ENCODE data around the gene CEP44. TPM values are rescaled to one million over a fixed set of nuclear protein-coding genes. Genes with fewer than 3 reads are reported as not detected.
"Not testable (repeated sequence)": the region's sequence is repeated elsewhere in the genome, so short reads cannot be mapped to it uniquely, and the experiment has no call there.

CEP44 gene
- total and polyA plus RNA-seq, 4 donors, result 5.1 to 49.5 (median 11.7) TPM

- DNase-seq (no peak), ATAC-seq (ENCODE audit: insufficient read depth, low FRiP score) (no peak)
- Histone ChIP-seq H3K4me3 (no peak overlapping the region), H3K9me3 (ENCODE audit: control insufficient read depth in 4 of 4, insufficient read depth in 3 of 4, low read length in 3 of 4) (no peaks in the 10 kb centered on the region), H3K4me1 (ENCODE audit: control insufficient read depth in 5 of 5, insufficient read depth in 5 of 5, low read length in 5 of 5) (no peaks in the 10 kb centered on the region), H3K9ac (ENCODE audit: insufficient read depth in 1 of 2, low read length in 2 of 2) (no peak overlapping the region), H3K27me3 (ENCODE audit: control insufficient read depth in 3 of 3, insufficient read depth in 3 of 3, low read length in 2 of 3) (no peaks in the 10 kb centered on the region), H3K27ac (ENCODE audit: low read depth in 1 of 2, low read length in 1 of 2) (no peak overlapping the region), H3K36me3 (ENCODE audit: control insufficient read depth in 4 of 4, insufficient read depth in 4 of 4, low read length in 4 of 4) (no peaks in the 10 kb centered on the region)
- WGBS, 2 donors, result 81 to 95% methylated on average over 1 of the region's 1 CpG
- no peak for TF ChIP-seq CTCF (IDR thresholded peaks at IDR 0.05; ENCODE audit: control extremely low read depth, extremely low read depth)
These were observed 75.1 kb downstream of the CEP44 start for GRCh38 chr4:174358829-174359228.

GRCh38 chr4:174362340-174362739, 78.6 kb downstream of the CEP44 start:
- DNase-seq, result no peak
- no peaks in the 10 kb centered on the region for H3K36me3 ChIP-seq (ENCODE audit: control insufficient read depth in 4 of 4, insufficient read depth in 4 of 4, low read length in 4 of 4)
- no peaks in the 10 kb centered on the region for H3K27me3 ChIP-seq (ENCODE audit: control insufficient read depth in 3 of 3, insufficient read depth in 3 of 3, low read length in 2 of 3)
- no peaks in the 10 kb centered on the region for H3K4me1 ChIP-seq (ENCODE audit: control insufficient read depth in 5 of 5, insufficient read depth in 5 of 5, low read length in 5 of 5)
- H3K27ac ChIP-seq (ENCODE audit: low read depth in 1 of 2, low read length in 1 of 2), result no peak overlapping the region
- no peak overlapping the region for H3K9ac ChIP-seq (ENCODE audit: insufficient read depth in 1 of 2, low read length in 2 of 2)
- 84 to 96% methylated on average over 2 of the region's 2 CpGs for whole genome bisulfite sequencing, 2 donors
- ATAC-seq (ENCODE audit: insufficient read depth, low FRiP score), result no peak
- TF ChIP-seq CTCF (IDR thresholded peaks at IDR 0.05; ENCODE audit: control extremely low read depth, extremely low read depth), result no peak
- no peaks in the 10 kb centered on the region for H3K9me3 ChIP-seq (ENCODE audit: control insufficient read depth in 4 of 4, insufficient read depth in 3 of 4, low read length in 3 of 4)
- H3K4me3 ChIP-seq, result no peak overlapping the region

- H3K9ac ChIP-seq (ENCODE audit: insufficient read depth in 1 of 2, low read length in 2 of 2); ATAC-seq (ENCODE audit: insufficient read depth, low FRiP score); H3K27ac ChIP-seq (ENCODE audit: low read depth in 1 of 2, low read length in 1 of 2); H3K4me1 ChIP-seq (ENCODE audit: control insufficient read depth in 5 of 5, insufficient read depth in 5 of 5, low read length in 5 of 5); H3K36me3 ChIP-seq (ENCODE audit: control insufficient read depth in 4 of 4, insufficient read depth in 4 of 4, low read length in 4 of 4); H3K9me3 ChIP-seq (ENCODE audit: control insufficient read depth in 4 of 4, insufficient read depth in 3 of 4, low read length in 3 of 4); H3K27me3 ChIP-seq (ENCODE audit: control insufficient read depth in 3 of 3, insufficient read depth in 3 of 3, low read length in 2 of 3); DNase-seq; H3K4me3 ChIP-seq: not testable (repeated sequence)
- WGBS, 2 donors, result 67 to 85% methylated on average over 1 of the region's 1 CpG
These were observed 80.1 kb downstream of the CEP44 start for GRCh38 chr4:174363782-174364181.

GRCh38 chr4:174365018-174365587, 81.4 kb downstream of the CEP44 start:
- Histone ChIP-seq H3K9me3 (ENCODE audit: control insufficient read depth in 4 of 4, insufficient read depth in 3 of 4, low read length in 3 of 4) (no peaks in the 10 kb centered on the region), H3K27me3 (ENCODE audit: control insufficient read depth in 3 of 3, insufficient read depth in 3 of 3, low read length in 2 of 3) (no peaks in the 10 kb centered on the region), H3K4me3 (no peak overlapping the region), H3K4me1 (ENCODE audit: control insufficient read depth in 5 of 5, insufficient read depth in 5 of 5, low read length in 5 of 5) (no peaks in the 10 kb centered on the region), H3K9ac (ENCODE audit: insufficient read depth in 1 of 2, low read length in 2 of 2) (no peak overlapping the region), H3K27ac (ENCODE audit: low read depth in 1 of 2, low read length in 1 of 2) (no peak overlapping the region), H3K36me3 (ENCODE audit: control insufficient read depth in 4 of 4, insufficient read depth in 4 of 4, low read length in 4 of 4) (no peaks in the 10 kb centered on the region)
- peak in 2 of 3 donors; percentile 53 to 68 for DNase-seq
- TF ChIP-seq CTCF (IDR thresholded peaks at IDR 0.05; ENCODE audit: control extremely low read depth, extremely low read depth), result peak; percentile 9
- WGBS, 2 donors, result 25 to 71% methylated on average over 2 of the region's 2 CpGs
- ATAC-seq (ENCODE audit: insufficient read depth, low FRiP score), result no peak
